Naive thymus-derived CD4-positive, alpha-beta T cell (primary cell): Measurements from ENCODE around the gene POLR1C. TPM values are rescaled to one million over a fixed set of nuclear protein-coding genes. Genes with fewer than 3 reads are reported as not detected.

Experiments
- ATAC-seq: fragments of 150-1000 bp; cut with Tn5 transposase; 2 replicates; pipeline ENCODE4 v1.10.0; 2021; ENCODE audit warnings: mild to moderate bottlenecking, moderate library complexity
- CTCF ChIA-PET: fragments of 350-600 bp; sonication (Branson Sonifier 250); formaldehyde crosslinking; loops from one replicate; lab custom pipeline; 2021; ENCODE audit warnings: antibody characterized with exemption; lab: Charles Lee
- POLR2A ChIA-PET: fragments of 350-600 bp; sonication (Branson Sonifier 250); formaldehyde crosslinking; loops from one replicate; lab custom pipeline; 2021; ENCODE audit warnings: antibody characterized with exemption, inconsistent platforms; lab: Charles Lee
- DNase-seq, 9 donors: peaks; one replicate each; pipeline versions ENCODE4 v3.0.0 to v3.0.0-alpha.2; 2020 to 2022; ENCODE audit warnings: mixed read lengths in 1 of 9
- H3K27ac ChIP-seq: one replicate; pipeline ENCODE4 v1.7.0; 2013; ENCODE audit warnings: mild to moderate bottlenecking, low read depth, low read length, moderate library complexity
- H3K27me3 ChIP-seq, 2 donors: one replicate each; pipeline ENCODE4 v1.7.0; 2013; ENCODE audit warnings: low read length in 2 of 2, mild to moderate bottlenecking in 2 of 2, moderate library complexity in 2 of 2; ENCODE audit not compliant: control insufficient read depth in 2 of 2, insufficient read depth in 2 of 2
- H3K36me3 ChIP-seq, 3 experiments: 1 replicate in 2 of 3; 2 replicates in 1 of 3; pipeline ENCODE4 v1.7.0; 2013; ENCODE audit warnings: low read length in 3 of 3, mild to moderate bottlenecking in 3 of 3, moderate library complexity in 1 of 3; ENCODE audit not compliant: insufficient read depth in 3 of 3, control insufficient read depth in 2 of 3
- H3K4me1 ChIP-seq, 2 donors: one replicate each; pipeline ENCODE4 v1.7.0; 2013; ENCODE audit warnings: low read length in 2 of 2, mild to moderate bottlenecking in 2 of 2, moderate library complexity in 1 of 2; ENCODE audit not compliant: control insufficient read depth in 2 of 2, insufficient read depth in 2 of 2
- H3K4me3 ChIP-seq: 2 replicates; pipeline ENCODE4 v1.7.0; 2013; ENCODE audit warnings: mild to moderate bottlenecking, low read length
- H3K9me3 ChIP-seq, 3 experiments: 1 replicate in 2 of 3; 2 replicates in 1 of 3; pipeline ENCODE4 v1.7.0; 2013; ENCODE audit warnings: low read length in 3 of 3; ENCODE audit not compliant: control insufficient read depth in 2 of 3
- H3K27ac Mint-ChIP-seq, 9 donors: one replicate each; pipeline ENCODE4 v1.8.0; 2020 to 2022; ENCODE audit warnings: mixed read lengths in 9 of 9, mild to moderate bottlenecking in 8 of 9, moderate library complexity in 5 of 9, inconsistent platforms in 2 of 9
- H3K27me3 Mint-ChIP-seq, 5 donors: one replicate each; pipeline ENCODE4 v1.8.0; 2021 to 2022; ENCODE audit warnings: mixed read lengths in 5 of 5, mild to moderate bottlenecking in 1 of 5
- H3K36me3 Mint-ChIP-seq, 5 donors: one replicate each; pipeline ENCODE4 v1.8.0; 2020 to 2022; ENCODE audit warnings: mixed read lengths in 5 of 5, mild to moderate bottlenecking in 3 of 5, inconsistent platforms in 1 of 5
- H3K4me1 Mint-ChIP-seq, 7 donors: one replicate each; pipeline ENCODE4 v1.8.0; 2020 to 2022; ENCODE audit warnings: mixed read lengths in 7 of 7, mild to moderate bottlenecking in 3 of 7, inconsistent platforms in 1 of 7
- H3K4me3 Mint-ChIP-seq, 10 donors: one replicate each; pipeline ENCODE4 v1.8.0; 2020 to 2022; ENCODE audit warnings: mild to moderate bottlenecking in 10 of 10, mixed read lengths in 10 of 10, moderate library complexity in 6 of 10, inconsistent platforms in 2 of 10
- H3K9me3 Mint-ChIP-seq, 11 donors: one replicate each; pipeline ENCODE4 v1.8.0; 2020 to 2022; ENCODE audit warnings: mixed read lengths in 11 of 11, mild to moderate bottlenecking in 4 of 11, inconsistent platforms in 1 of 11, moderate library complexity in 1 of 11
- intact Hi-C, 2 donors: fragments of 100-400 bp; cut with micrococcal nuclease; formaldehyde crosslinking; loops; one replicate each; pipeline ENCODE4 v1.15.1; 2023
- polyA plus RNA-seq, 2 donors: library from polyadenylated mRNA; unstranded; fragments of 300-500 nt; fragmentation: Illumina TruSeq; gene quantifications; one replicate each; pipeline ENCODE4 v1.2.3, GENCODE V29; 2021
- total RNA-seq, 6 experiments: library from RNA in 5 of 6; stranded (reverse) in 5 of 6; gene quantifications; 1 replicate in 5 of 6; 2 replicates in 1 of 6; pipeline ENCODE4 v1.2.3 and lab custom pipeline; 2021 to 2026

POLR1C gene
- total and polyA plus RNA-seq, 7 experiments from 2014 or later = 13.1 to 61.1 (median 39.4) TPM

DNA sequence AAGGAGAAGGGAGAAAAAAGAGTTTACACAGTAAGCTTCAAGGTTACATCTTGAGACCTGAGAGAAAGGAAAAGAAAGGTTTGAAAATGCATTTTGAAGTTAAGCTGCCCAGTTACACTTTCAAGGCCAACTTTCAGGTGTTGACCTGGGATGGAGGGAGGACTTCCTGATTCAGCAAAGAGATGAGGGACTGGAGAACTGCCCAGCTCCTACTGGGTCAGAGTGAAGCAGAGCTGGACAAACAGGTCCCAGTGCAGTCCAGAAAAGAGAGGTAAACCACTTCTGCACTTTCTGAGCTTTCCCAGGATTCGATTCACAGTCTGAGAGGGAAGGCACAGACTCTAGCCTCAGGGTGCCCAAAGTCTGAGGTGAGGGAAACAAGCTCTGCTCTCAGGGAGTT, 45.5 kb upstream of the POLR1C start:
- Histone ChIP-seq H3K27me3 (peaks cover 0 to 3% of the 10 kb centered on the region in 2 donors), H3K4me1 (no peaks in the 10 kb centered on the region), H3K27ac (no peak overlapping the region), H3K36me3 (no peaks in the 10 kb centered on the region), H3K9me3 (no peaks in the 10 kb centered on the region), H3K4me3 (no peak overlapping the region)
- H3K27ac Mint-ChIP-seq = no peak overlapping the region
- no peaks in the 10 kb centered on the region for H3K9me3 Mint-ChIP-seq
- ChIA-PET CTCF (no interaction called here), POLR2A (no interaction called here)
- peaks cover 12 to 20% (median 18%) of the 10 kb centered on the region in 5 donors for H3K27me3 Mint-ChIP-seq
- intact Hi-C loops = no loop called here
- no peak overlapping the region for H3K4me3 Mint-ChIP-seq
- H3K4me1 Mint-ChIP-seq = peaks cover 0 to 1% (median under 1%) of the 10 kb centered on the region in 7 donors
- H3K36me3 Mint-ChIP-seq = no peaks in the 10 kb centered on the region
- no peak for DNase-seq
- no peak for ATAC-seq

DNA sequence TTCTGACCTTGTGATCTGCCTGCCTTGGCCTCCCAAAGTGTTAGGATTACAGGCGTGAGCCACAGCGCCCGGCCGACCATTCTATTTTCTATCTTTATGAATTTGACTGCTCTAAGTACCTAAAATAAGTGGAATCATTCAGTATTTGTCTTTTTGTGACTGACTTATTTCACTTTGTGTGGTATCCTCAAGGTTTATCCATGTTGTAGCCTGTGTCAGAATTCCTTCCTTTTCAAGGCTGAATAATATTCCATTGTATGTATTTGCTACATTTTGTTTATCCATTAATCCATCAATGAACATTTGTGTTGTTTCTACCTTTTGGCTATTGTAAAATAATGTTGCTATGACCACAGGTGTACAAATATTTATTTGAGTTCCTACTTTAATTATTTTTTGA, 44.4 kb upstream of the POLR1C start:
- Histone ChIP-seq H3K36me3 (no peaks in the 10 kb centered on the region), H3K27ac (no peak overlapping the region), H3K4me1 (peaks cover 0 to 7% of the 10 kb centered on the region in 2 donors), H3K9me3 (no peaks in the 10 kb centered on the region), H3K4me3 (no peak overlapping the region), H3K27me3 (peaks cover 0 to 3% of the 10 kb centered on the region in 2 donors)
- ATAC-seq (no peak), DNase-seq (no peak)
- no peak overlapping the region for H3K27ac Mint-ChIP-seq
- CTCF ChIA-PET = no interaction called here
- no peak overlapping the region for H3K4me3 Mint-ChIP-seq
- no peaks in the 10 kb centered on the region for H3K9me3 Mint-ChIP-seq
- H3K36me3 Mint-ChIP-seq = no peaks in the 10 kb centered on the region
- intact Hi-C loops = no loop called here
- H3K4me1 Mint-ChIP-seq = peaks cover 11 to 12% (median 12%) of the 10 kb centered on the region in 7 donors
- POLR2A ChIA-PET = no interaction called here
- H3K27me3 Mint-ChIP-seq = peaks cover 5 to 17% (median 13%) of the 10 kb centered on the region in 5 donors

- H3K27ac ChIP-seq = no peak overlapping the region
- Mint-ChIP-seq H3K4me1 (peaks cover 28 to 39% (median 37%) of the 10 kb centered on the region in 7 donors), H3K27ac (peak overlapping the region in 2 of 9 donors; percentile 59), H3K36me3 (peaks cover 0 to 3% (median 0%) of the 10 kb centered on the region in 5 donors), H3K9me3 (no peaks in the 10 kb centered on the region), H3K27me3 (peaks cover 0 to 9% (median 3%) of the 10 kb centered on the region in 5 donors), H3K4me3 (peak overlapping the region in 1 of 10 donors; percentile 49)
- ChIA-PET CTCF (no interaction called here), POLR2A (no interaction called here)
- no peaks in the 10 kb centered on the region for H3K9me3 ChIP-seq
- DNase-seq (no peak), ATAC-seq (no peak)
- H3K27me3 ChIP-seq = no peaks in the 10 kb centered on the region
- H3K4me1 ChIP-seq = peaks cover 10 to 16% of the 10 kb centered on the region in 2 donors
- H3K4me3 ChIP-seq = no peak overlapping the region
- H3K36me3 ChIP-seq = no peaks in the 10 kb centered on the region
- intact Hi-C loops = loop anchor here (5.0 kb wide), 2 partner anchors 162 to 912 kb away; partner anchors contain the start of genes CDC5L (in 1 of the 2) and MAD2L1BP (in 1 of the 2)
Observed at GRCh38 chr6:43475516-43475915, 41.4 kb upstream of the POLR1C start.

GRCh38 chr6:43476746-43477145, 40.1 kb upstream of the POLR1C start:
- peak overlapping the region; percentile 83 for H3K4me3 ChIP-seq
- peaks cover 10 to 16% of the 10 kb centered on the region in 2 donors for H3K4me1 ChIP-seq
- peak in 4 of 9 donors; percentile 9 to 20 (median 18) for DNase-seq
- no peaks in the 10 kb centered on the region for H3K9me3 ChIP-seq
- intact Hi-C loops = loop anchor here (1.0 to 5.0 kb wide), 13 partner anchors 21 to 913 kb away; partner anchors contain the start of genes ABCC10 (in 2 of the 2), POLR1C (in 2 of the 2), CDC5L (in 1 of the 2) and CNPY3 (in 1 of the 2)
- H3K9me3 Mint-ChIP-seq = no peaks in the 10 kb centered on the region
- no peaks in the 10 kb centered on the region for H3K27me3 Mint-ChIP-seq
- peak overlapping the region; percentile 96 for H3K27ac ChIP-seq
- peak overlapping the region; percentile 90 to 98 (median 96) for H3K27ac Mint-ChIP-seq
- H3K4me3 Mint-ChIP-seq = peak overlapping the region; percentile 87 to 99 (median 93)
- CTCF ChIA-PET = interaction anchor here (0.7 kb wide), 1 partner anchor 202 kb away, joined by 3 read pairs; no protein-coding TSS in a partner anchor
- POLR2A ChIA-PET = interaction anchor here (0.7 to 1.8 kb wide), 6 partner anchors 17 to 62 kb away, joined by 3 to 6 read pairs (median 4); partner anchors contain the start of genes ABCC10 and LRRC73
- ATAC-seq = no peak
- H3K36me3 ChIP-seq = no peaks in the 10 kb centered on the region
- H3K27me3 ChIP-seq = no peaks in the 10 kb centered on the region
- H3K36me3 Mint-ChIP-seq = peaks cover 0 to 5% (median 0%) of the 10 kb centered on the region in 5 donors
- peaks cover 31 to 48% (median 44%) of the 10 kb centered on the region in 7 donors for H3K4me1 Mint-ChIP-seq

- H3K36me3 Mint-ChIP-seq = peaks cover 0 to 9% (median 0%) of the 10 kb centered on the region in 5 donors
- peak within 1 kb of the TSS; percentile 83 for H3K4me3 ChIP-seq
- H3K27ac ChIP-seq = peak within 1 kb of the TSS; percentile 96
- CTCF ChIA-PET = interaction anchor here (0.7 to 1.4 kb wide), 3 partner anchors 19 to 201 kb away, joined by 3 read pairs; no protein-coding TSS in a partner anchor
- intact Hi-C loops = loop anchor here (1.0 to 5.0 kb wide), 13 partner anchors 22 to 914 kb away; partner anchors contain the start of genes ABCC10 (in 2 of the 2), POLR1C (in 2 of the 2), CDC5L (in 1 of the 2) and CNPY3 (in 1 of the 2)
- H3K9me3 Mint-ChIP-seq = no peaks in the 10 kb centered on the region
- DNase-seq (peak; percentile 89 to 99 (median 95)), ATAC-seq (peak; percentile 100)
- H3K4me1 ChIP-seq = peaks cover 10 to 16% of the 10 kb centered on the region in 2 donors
- peak within 1 kb of the TSS; percentile 87 to 99 (median 93) for H3K4me3 Mint-ChIP-seq
- no peaks in the 10 kb centered on the region for H3K27me3 ChIP-seq
- H3K4me1 Mint-ChIP-seq = peaks cover 37 to 54% (median 51%) of the 10 kb centered on the region in 7 donors
- POLR2A ChIA-PET = interaction anchor here (0.6 to 1.8 kb wide), 11 partner anchors 17 to 1446 kb away, joined by 3 to 8 read pairs (median 4); partner anchors contain the start of genes ABCC10, CNPY3, LRRC73 and POLR1C
- H3K36me3 ChIP-seq = no peaks in the 10 kb centered on the region
- no peaks in the 10 kb centered on the region for H3K27me3 Mint-ChIP-seq
- no peaks in the 10 kb centered on the region for H3K9me3 ChIP-seq
- peak within 1 kb of the TSS; percentile 90 to 98 (median 96) for H3K27ac Mint-ChIP-seq
Observed at GRCh38 chr6:43477235-43478007, 39.5 kb upstream of the POLR1C start, which contains the start of gene TJAP1. TSS of gene TJAP1 (plus strand) at chr6:43477570. CDS start at chr6:43499002, 21,432 bp downstream.

DNA sequence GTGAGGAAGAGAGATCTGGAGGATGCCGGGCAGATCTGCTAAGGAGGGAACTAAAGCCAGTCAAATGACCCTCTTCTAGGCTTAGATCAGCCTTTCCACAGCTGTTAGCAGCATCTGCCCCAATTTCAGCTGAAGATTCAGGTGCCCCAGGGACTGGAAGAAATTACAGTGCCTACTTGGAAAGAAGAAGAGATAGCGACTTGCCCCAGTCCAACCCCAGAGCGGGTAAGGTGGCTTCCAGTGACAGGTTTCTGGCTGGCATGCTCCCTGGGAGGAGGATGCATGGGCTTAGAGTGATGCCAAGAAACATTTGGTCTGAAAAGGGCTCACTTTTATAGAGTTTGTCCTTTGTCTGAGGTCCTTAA, 38.9 kb upstream of the POLR1C start:
- H3K4me1 Mint-ChIP-seq = peaks cover 37 to 57% (median 54%) of the 10 kb centered on the region in 7 donors
- intact Hi-C loops = loop anchor here (5.0 kb wide), 2 partner anchors 159 to 909 kb away; partner anchors contain the start of genes CDC5L (in 1 of the 2) and MAD2L1BP (in 1 of the 2)
- no peak for ATAC-seq

More for the DNA sequence above, 38.9 kb upstream of the POLR1C start:
- CTCF ChIA-PET = interaction anchor here (1.1 to 1.4 kb wide), 2 partner anchors 19 to 27 kb away, joined by 3 read pairs; no protein-coding TSS in a partner anchor
- Histone ChIP-seq H3K4me3 (peak overlapping the region; percentile 83), H3K9me3 (no peaks in the 10 kb centered on the region), H3K4me1 (peaks cover 10 to 16% of the 10 kb centered on the region in 2 donors), H3K27ac (peak overlapping the region; percentile 96), H3K36me3 (no peaks in the 10 kb centered on the region), H3K27me3 (no peaks in the 10 kb centered on the region)
- peak in 4 of 9 donors; percentile 6 to 20 (median 12) for DNase-seq
- Mint-ChIP-seq H3K27me3 (no peaks in the 10 kb centered on the region), H3K27ac (peak overlapping the region; percentile 90 to 98 (median 96)), H3K4me3 (peak overlapping the region; percentile 87 to 99 (median 93)), H3K36me3 (peaks cover 0 to 11% (median 0%) of the 10 kb centered on the region in 5 donors), H3K9me3 (no peaks in the 10 kb centered on the region)
- POLR2A ChIA-PET = interaction anchor here (0.6 to 1.8 kb wide), 10 partner anchors 17 to 1446 kb away, joined by 3 to 8 read pairs (median 4); partner anchors contain the start of genes ABCC10, CNPY3, LRRC73 and POLR1C
